ENCODE data around the gene ENPP1.
A peak's percentile ranks its signal among the peaks of the same experiment; 100 is the strongest.

Gene ENPP1

GRCh38 chr6:131807644-131808459 lies at the start of gene ENPP1:
Gene ENPP1 (plus strand): TSS chr6:131808020. CDS start chr6:131808036, 16 bp downstream.
- DNase-seq (ENCODE audit: low spot score), result peak; percentile 75

GRCh38 chr6:131758920-131759319 lies 48.9 kb upstream of the ENPP1 start:
- no peak for DNase-seq (ENCODE audit: low spot score)

- DNase-seq (ENCODE audit: low spot score), result peak; percentile 7
Measured at GRCh38 chr6:131761060-131761761, 46.6 kb upstream of the ENPP1 start.

GRCh38 chr6:131761762-131762067 lies 46.1 kb upstream of the ENPP1 start:
- no peak for DNase-seq (ENCODE audit: low spot score)

GRCh38 chr6:131762984-131763383 lies 44.8 kb upstream of the ENPP1 start:
- DNase-seq (ENCODE audit: low spot score), result no peak

GRCh38 chr6:131763749-131764148 lies 44.1 kb upstream of the ENPP1 start:
- no peak for DNase-seq (ENCODE audit: low spot score)

GRCh38 chr6:131764350-131764749 lies 43.5 kb upstream of the ENPP1 start:
- DNase-seq (ENCODE audit: low spot score), result no peak

GRCh38 chr6:131765081-131765803 lies 42.6 kb upstream of the ENPP1 start:
- DNase-seq (ENCODE audit: low spot score), result no peak

- DNase-seq (ENCODE audit: low spot score), result no peak
Measured at GRCh38 chr6:131765804-131766135, 42.0 kb upstream of the ENPP1 start.

GRCh38 chr6:131766631-131767030 lies 41.2 kb upstream of the ENPP1 start:
- DNase-seq (ENCODE audit: low spot score), result no peak

- no peak for DNase-seq (ENCODE audit: low spot score)
Measured at GRCh38 chr6:131768964-131769363, 38.9 kb upstream of the ENPP1 start.

- no peak for DNase-seq (ENCODE audit: low spot score)
Measured at GRCh38 chr6:131769385-131770141, 38.3 kb upstream of the ENPP1 start.

GRCh38 chr6:131770776-131771175 lies 37.0 kb upstream of the ENPP1 start:
- no peak for DNase-seq (ENCODE audit: low spot score)

- no peak for DNase-seq (ENCODE audit: low spot score)
Measured at GRCh38 chr6:131773284-131773950, 34.4 kb upstream of the ENPP1 start.

- DNase-seq (ENCODE audit: low spot score), result no peak
Measured at GRCh38 chr6:131775886-131776285, 31.9 kb upstream of the ENPP1 start.

GRCh38 chr6:131776985-131777384 lies 30.8 kb upstream of the ENPP1 start:
- no peak for DNase-seq (ENCODE audit: low spot score)

- DNase-seq (ENCODE audit: low spot score), result no peak
Measured at GRCh38 chr6:131778169-131778568, 29.7 kb upstream of the ENPP1 start.

- no peak for DNase-seq (ENCODE audit: low spot score)
Measured at GRCh38 chr6:131779304-131779703, 28.5 kb upstream of the ENPP1 start.

GRCh38 chr6:131780600-131780999 lies 27.2 kb upstream of the ENPP1 start:
- DNase-seq (ENCODE audit: low spot score), result no peak

GRCh38 chr6:131781687-131782086 lies 26.1 kb upstream of the ENPP1 start:
- no peak for DNase-seq (ENCODE audit: low spot score)

GRCh38 chr6:131782764-131783163 lies 25.1 kb upstream of the ENPP1 start:
- no peak for DNase-seq (ENCODE audit: low spot score)

- no peak for DNase-seq (ENCODE audit: low spot score)
Measured at GRCh38 chr6:131784561-131784960, 23.3 kb upstream of the ENPP1 start.

Data from RKO (cell line).